Keratinocyte (primary cell): ENCODE results near the gene RAPGEF1. TPM values are rescaled to one million over a fixed set of nuclear protein-coding genes. Genes with fewer than 3 reads are reported as not detected.

Source experiments
- DNase-seq: peaks from one replicate; pipeline ENCODE4 v3.0.0-alpha.2; 2011; ENCODE audit warnings: low read depth, missing footprints, low spot score
- FAIRE-seq: peaks from 2 replicates; lab custom pipeline; 2011; peaks lifted over from hg19 to GRCh38; lab: Jason Lieb, UNC
- H2AFZ ChIP-seq: 2 replicates; pipeline ENCODE4 v1.6.0; 2012; ENCODE audit warnings: low read length, control low read depth, inconsistent platforms; ENCODE audit not compliant: control insufficient read depth
- H3K27ac ChIP-seq: 2 replicates; pipeline ENCODE4 v1.5.1; 2011; ENCODE audit warnings: low read length; ENCODE audit not compliant: control insufficient read depth, insufficient read depth
- H3K27me3 ChIP-seq: 3 replicates; pipeline ENCODE4 v1.6.0; 2011; ENCODE audit warnings: low read length; ENCODE audit not compliant: control insufficient read depth, insufficient read depth; ENCODE audit errors: extremely low read depth
- H3K36me3 ChIP-seq, 2 experiments: 2 replicates in 1 of 2; 3 replicates in 1 of 2; pipeline ENCODE4 v1.5.1; 2011; ENCODE audit warnings: low read length in 2 of 2, mild to moderate bottlenecking in 1 of 2; ENCODE audit not compliant: control insufficient read depth in 2 of 2, insufficient read depth in 2 of 2; ENCODE audit errors: extremely low read depth in 1 of 2
- H3K4me1 ChIP-seq: 3 replicates; pipeline ENCODE4 v1.5.1; 2011; ENCODE audit warnings: low read length; ENCODE audit not compliant: control insufficient read depth, insufficient read depth; ENCODE audit errors: extremely low read depth
- H3K4me2 ChIP-seq: 3 replicates; pipeline ENCODE4 v1.6.0; 2011; ENCODE audit warnings: low read depth, low read length; ENCODE audit not compliant: control insufficient read depth, insufficient read depth; ENCODE audit errors: extremely low read depth
- H3K4me3 ChIP-seq, 3 experiments: fragments of 200-600 bp in 1 of 3; sonication (generic) in 1 of 3; 2 replicates in 2 of 3; 3 replicates in 1 of 3; pipeline ENCODE4 v1.5.1; 2011 to 2016; ENCODE audit warnings: low read length in 3 of 3, mild to moderate bottlenecking in 3 of 3, control low read depth in 2 of 3, inconsistent platforms in 1 of 3, low read depth in 1 of 3, mixed read lengths in 1 of 3, mixed run types in 1 of 3, moderate library complexity in 1 of 3; ENCODE audit not compliant: control insufficient read depth in 2 of 3, insufficient read depth in 2 of 3; ENCODE audit errors: extremely low read depth in 1 of 3
- H3K79me2 ChIP-seq: 2 replicates; pipeline ENCODE4 v1.6.0; 2012; ENCODE audit warnings: low read length; ENCODE audit not compliant: control insufficient read depth, insufficient read depth
- H3K9ac ChIP-seq: 3 replicates; pipeline ENCODE4 v1.6.0; 2011; ENCODE audit warnings: low read length; ENCODE audit not compliant: control insufficient read depth, insufficient read depth; ENCODE audit errors: extremely low read depth
- H3K9me1 ChIP-seq: 3 replicates; pipeline ENCODE4 v1.6.0; 2011; ENCODE audit warnings: low read length; ENCODE audit not compliant: control insufficient read depth, insufficient read depth; ENCODE audit errors: extremely low read depth
- H3K9me3 ChIP-seq: 2 replicates; pipeline ENCODE4 v1.5.1; 2012; ENCODE audit warnings: low read depth, low read length; ENCODE audit not compliant: control insufficient read depth
- H4K20me1 ChIP-seq: 3 replicates; pipeline ENCODE4 v1.6.0; 2011; ENCODE audit warnings: low read length; ENCODE audit not compliant: control insufficient read depth, insufficient read depth; ENCODE audit errors: extremely low read depth
- EZH2 ChIP-seq: IDR thresholded peaks from one replicate; pipeline ENCODE4 v1.6.1; 2012; ENCODE audit warnings: inconsistent platforms, mild to moderate bottlenecking, low read length, moderate library complexity
- dilution Hi-C: fragments of 300-500 bp; cut with MboI; formaldehyde crosslinking; loops from one replicate; pipeline ENCODE4 v1.7.0; 2020; ENCODE audit warnings: low sequenced_read_pairs; ENCODE audit not compliant: extremely low pct_ligation_motif_present
- polyA plus RNA-seq, 5 experiments: library from polyadenylated mRNA; depleted of rRNA in 3 of 5; stranded (reverse) in 3 of 5; stranded (forward) in 1 of 5; unstranded in 1 of 5; fragments of >200 nt; gene quantifications; 1 replicate in 1 of 5; 2 replicates in 3 of 5; 3 replicates in 1 of 5; pipeline versions ENCODE4 v1.2.1 to v1.2.3, GENCODE V29; 2011 to 2012; ENCODE audit warnings: missing spikeins in 2 of 5, low read depth in 1 of 5, low replicate concordance in 1 of 5
- TF ChIP-seq, protein P1 (sequence below), 3 experiments: IDR thresholded peaks in 1 of 3; conservative IDR thresholded peaks in 1 of 3; optimal IDR thresholded peaks in 1 of 3; 2 replicates in 2 of 3; 3 replicates in 1 of 3; pipeline versions ENCODE3 to v1.5.1; 2011; ENCODE audit warnings: low read length in 3 of 3, mild to moderate bottlenecking in 3 of 3, moderate library complexity in 2 of 3, control low read depth in 1 of 3, inconsistent platforms in 1 of 3; ENCODE audit not compliant: insufficient read depth in 2 of 3; ENCODE audit errors: extremely low read depth in 1 of 3

The RAPGEF1 gene
- polyA plus RNA-seq, 1 donor (not counting 4 experiments of a cell fraction or from before 2014, with no cell fraction given), result 18.5 TPM

DNA sequence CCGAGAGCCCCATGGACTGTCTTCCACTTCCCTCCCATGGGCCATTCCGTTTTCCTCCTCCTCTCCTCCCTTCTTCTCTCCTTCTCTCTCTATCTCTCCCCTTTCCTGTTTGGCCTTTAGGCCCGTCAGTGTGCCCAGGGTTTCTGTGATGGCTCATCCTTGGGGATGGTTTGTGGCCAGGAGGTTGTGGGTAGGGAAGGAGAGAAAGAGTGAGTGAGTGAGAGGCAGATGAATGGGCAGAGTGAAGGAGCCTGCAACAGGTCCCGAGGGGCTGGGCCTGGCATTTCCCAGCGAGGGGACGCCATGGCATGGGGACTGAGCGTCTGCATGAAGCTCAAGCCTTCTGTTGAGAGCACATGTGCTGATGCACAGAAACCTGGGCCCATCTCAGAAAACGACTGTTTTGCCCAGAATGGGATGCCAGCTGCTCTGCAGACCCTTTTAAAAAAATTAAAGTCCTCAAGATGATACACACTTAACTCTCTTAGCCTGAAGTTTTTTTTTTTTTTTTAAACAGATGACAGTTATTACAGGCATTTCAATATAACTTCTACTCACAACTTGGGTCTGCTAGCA is 125.4 kb downstream of the RAPGEF1 start:
- no peak for TF ChIP-seq EZH2
- TF ChIP-seq, protein P1, sequence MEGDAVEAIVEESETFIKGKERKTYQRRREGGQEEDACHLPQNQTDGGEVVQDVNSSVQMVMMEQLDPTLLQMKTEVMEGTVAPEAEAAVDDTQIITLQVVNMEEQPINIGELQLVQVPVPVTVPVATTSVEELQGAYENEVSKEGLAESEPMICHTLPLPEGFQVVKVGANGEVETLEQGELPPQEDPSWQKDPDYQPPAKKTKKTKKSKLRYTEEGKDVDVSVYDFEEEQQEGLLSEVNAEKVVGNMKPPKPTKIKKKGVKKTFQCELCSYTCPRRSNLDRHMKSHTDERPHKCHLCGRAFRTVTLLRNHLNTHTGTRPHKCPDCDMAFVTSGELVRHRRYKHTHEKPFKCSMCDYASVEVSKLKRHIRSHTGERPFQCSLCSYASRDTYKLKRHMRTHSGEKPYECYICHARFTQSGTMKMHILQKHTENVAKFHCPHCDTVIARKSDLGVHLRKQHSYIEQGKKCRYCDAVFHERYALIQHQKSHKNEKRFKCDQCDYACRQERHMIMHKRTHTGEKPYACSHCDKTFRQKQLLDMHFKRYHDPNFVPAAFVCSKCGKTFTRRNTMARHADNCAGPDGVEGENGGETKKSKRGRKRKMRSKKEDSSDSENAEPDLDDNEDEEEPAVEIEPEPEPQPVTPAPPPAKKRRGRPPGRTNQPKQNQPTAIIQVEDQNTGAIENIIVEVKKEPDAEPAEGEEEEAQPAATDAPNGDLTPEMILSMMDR (optimal IDR thresholded peaks at IDR 0.05 in 1 of 3, IDR thresholded peaks at IDR 0.05 in 1 of 3, conservative IDR thresholded peaks at IDR 0.05 in 1 of 3; ENCODE audit: extremely low read depth in 1 of 3, insufficient read depth in 2 of 3, low read length in 3 of 3), result no peak
- DNase-seq (no peak), FAIRE-seq (no peak)
- Histone ChIP-seq H3K27ac (no peak overlapping the region), H3K4me1 (peaks cover 27% of the 10 kb centered on the region), H3K27me3 (no peaks in the 10 kb centered on the region), H3K9me3 (no peaks in the 10 kb centered on the region), H3K36me3 (peaks cover 10 to 11% of the 10 kb centered on the region in 2 experiments), H3K4me2 (no peak overlapping the region), H4K20me1 (no peaks in the 10 kb centered on the region), H3K9ac (no peak overlapping the region), H3K79me2 (no peaks in the 10 kb centered on the region), H3K9me1 (peaks cover under 1% of the 10 kb centered on the region), H3K4me3 (no peak overlapping the region), H2AFZ (no peak overlapping the region)
- dilution Hi-C loops, result no loop called here

DNA sequence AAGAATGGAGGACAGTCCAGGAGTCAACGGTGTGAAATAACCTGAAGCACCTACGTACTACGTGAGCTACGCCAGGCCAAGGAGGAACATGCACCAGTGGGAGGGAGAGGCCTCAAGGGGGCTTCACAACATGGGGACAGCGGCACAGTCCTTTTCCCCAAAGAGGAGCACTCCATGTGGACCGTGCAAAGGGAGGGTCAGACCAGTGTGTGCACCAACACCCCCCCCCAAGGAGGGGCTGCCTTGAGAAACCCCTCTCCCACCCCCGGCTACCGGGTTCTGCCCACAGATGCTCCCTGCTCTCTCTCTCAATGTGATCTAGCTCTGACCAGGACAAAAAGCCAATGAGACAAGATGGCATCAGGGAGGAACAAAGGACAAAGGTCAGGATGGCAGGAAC is 126.0 kb downstream of the RAPGEF1 start:
- DNase-seq (no peak), FAIRE-seq (no peak)
- H3K36me3 ChIP-seq, result peaks cover 7 to 8% of the 10 kb centered on the region in 2 experiments
- no peak overlapping the region for H3K4me3 ChIP-seq
- H2AFZ ChIP-seq, result no peak overlapping the region
- no peak overlapping the region for H3K9ac ChIP-seq
- H3K27ac ChIP-seq, result no peak overlapping the region
- no peaks in the 10 kb centered on the region for H3K27me3 ChIP-seq
- dilution Hi-C loops, result no loop called here
- H3K79me2 ChIP-seq, result no peaks in the 10 kb centered on the region
- H3K9me3 ChIP-seq, result no peaks in the 10 kb centered on the region
- no peaks in the 10 kb centered on the region for H4K20me1 ChIP-seq
- no peak for TF ChIP-seq EZH2
- TF ChIP-seq, protein P1 (optimal IDR thresholded peaks at IDR 0.05 in 1 of 3, IDR thresholded peaks at IDR 0.05 in 1 of 3, conservative IDR thresholded peaks at IDR 0.05 in 1 of 3; ENCODE audit: extremely low read depth in 1 of 3, insufficient read depth in 2 of 3, low read length in 3 of 3), result no peak
- no peak overlapping the region for H3K4me2 ChIP-seq
- H3K9me1 ChIP-seq, result peaks cover 3% of the 10 kb centered on the region
- peaks cover 32% of the 10 kb centered on the region for H3K4me1 ChIP-seq
